ENCODE results near the gene THOC3.
"Not testable (repeated sequence)": the region's sequence is repeated elsewhere in the genome, so short reads cannot be mapped to it uniquely, and the experiment has no call there.

Gene THOC3

DNA sequence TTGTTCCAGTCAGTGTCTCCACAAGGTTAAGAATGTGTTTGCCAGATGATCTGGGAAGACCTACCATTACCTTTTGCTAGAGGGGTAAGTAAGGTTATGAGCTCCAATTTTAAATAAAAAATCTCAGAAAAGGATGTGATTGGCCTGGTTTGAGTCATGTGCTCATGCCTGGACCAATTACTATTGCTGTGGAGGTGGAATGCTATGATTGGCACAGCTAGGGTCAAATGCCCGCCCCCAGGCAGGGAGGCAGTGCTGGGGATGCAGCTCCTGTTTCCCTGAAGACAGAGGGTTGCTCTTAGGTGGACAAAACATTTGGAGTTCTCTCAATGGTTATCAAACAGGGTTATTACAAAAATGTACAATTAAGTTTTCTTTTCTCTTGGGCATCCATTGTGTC lies 29.6 kb downstream of the THOC3 start:
- H3K36me3 ChIP-seq (ENCODE audit: insufficient read depth, low read length); H3K9me3 ChIP-seq (ENCODE audit: low read length): not testable (repeated sequence)

DNA sequence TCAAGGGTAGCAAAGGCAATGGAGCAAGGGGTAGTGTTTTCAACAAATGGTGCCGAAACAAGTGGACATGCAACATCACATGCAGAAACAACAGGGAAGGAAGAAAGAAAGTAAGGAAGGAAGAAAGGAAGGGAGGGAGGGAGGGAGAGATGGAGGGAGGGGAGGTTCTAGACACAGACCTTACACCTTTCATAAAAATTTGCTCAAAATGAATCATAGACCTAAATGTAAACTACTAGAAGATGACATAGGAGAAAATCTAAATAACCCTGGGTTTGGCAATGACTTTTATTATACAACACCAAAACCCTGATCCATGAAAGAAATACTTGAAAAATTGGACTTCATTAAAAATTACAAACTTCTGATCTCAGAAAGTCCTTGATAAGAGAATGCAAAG lies 39.4 kb downstream of the THOC3 start:
- H3K4me2 ChIP-seq (ENCODE audit: low read length); H3K36me3 ChIP-seq (ENCODE audit: insufficient read depth, low read length); H2AFZ ChIP-seq (ENCODE audit: low read length); H4K20me1 ChIP-seq (ENCODE audit: insufficient read depth, low read length); H3K27ac ChIP-seq (ENCODE audit: low read depth, low read length, poor library complexity, severe bottlenecking); H3F3A ChIP-seq (ENCODE audit: insufficient read depth, low read length); H3K9me3 ChIP-seq (ENCODE audit: low read length); H3K9ac ChIP-seq (ENCODE audit: low read length); H3K4me1 ChIP-seq (ENCODE audit: insufficient read depth, low read length, severe bottlenecking); H3K9me2 ChIP-seq (ENCODE audit: low read depth, low read length); H3K4me3 ChIP-seq (ENCODE audit: low read depth, low read length, poor library complexity, severe bottlenecking); H3K79me2 ChIP-seq (ENCODE audit: insufficient read depth, low read length); H3K27me3 ChIP-seq (ENCODE audit: insufficient read depth, low read length): not testable (repeated sequence)

More for the DNA sequence above, 29.6 kb downstream of the THOC3 start:
- H3K4me2 ChIP-seq (ENCODE audit: low read length); H3K9me2 ChIP-seq (ENCODE audit: low read depth, low read length); H3K27me3 ChIP-seq (ENCODE audit: insufficient read depth, low read length); H3K4me3 ChIP-seq (ENCODE audit: low read depth, low read length, poor library complexity, severe bottlenecking); H4K20me1 ChIP-seq (ENCODE audit: insufficient read depth, low read length); H3K79me2 ChIP-seq (ENCODE audit: insufficient read depth, low read length); H3F3A ChIP-seq (ENCODE audit: insufficient read depth, low read length); H3K4me1 ChIP-seq (ENCODE audit: insufficient read depth, low read length, severe bottlenecking); H3K27ac ChIP-seq (ENCODE audit: low read depth, low read length, poor library complexity, severe bottlenecking); H2AFZ ChIP-seq (ENCODE audit: low read length); H3K9ac ChIP-seq (ENCODE audit: low read length): not testable (repeated sequence)

DNA sequence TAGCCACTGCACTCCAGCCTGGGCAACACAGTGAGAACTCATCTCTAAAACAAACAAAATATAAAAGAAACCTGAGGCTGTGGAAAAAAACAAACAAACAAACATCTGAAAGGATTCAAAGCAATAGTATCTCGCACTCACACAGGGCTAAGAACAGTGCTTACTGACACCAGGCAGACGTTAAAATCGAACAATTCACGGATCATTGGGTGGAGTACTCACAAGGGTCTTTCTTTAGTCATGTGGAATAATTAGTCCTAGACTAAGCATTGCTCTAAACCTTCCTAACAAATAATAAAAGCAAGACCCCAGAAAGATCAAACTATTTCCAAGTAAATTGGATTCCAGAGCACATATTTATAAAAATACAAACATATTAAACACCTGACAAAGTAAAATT lies 43.0 kb downstream of the THOC3 start:
- H3K4me2 ChIP-seq (ENCODE audit: low read length); H3K9ac ChIP-seq (ENCODE audit: low read length); H3K9me2 ChIP-seq (ENCODE audit: low read depth, low read length); H3K9me3 ChIP-seq (ENCODE audit: low read length); H3K4me1 ChIP-seq (ENCODE audit: insufficient read depth, low read length, severe bottlenecking); H3K27ac ChIP-seq (ENCODE audit: low read depth, low read length, poor library complexity, severe bottlenecking); H3K27me3 ChIP-seq (ENCODE audit: insufficient read depth, low read length); H4K20me1 ChIP-seq (ENCODE audit: insufficient read depth, low read length); H3F3A ChIP-seq (ENCODE audit: insufficient read depth, low read length); H3K79me2 ChIP-seq (ENCODE audit: insufficient read depth, low read length); H3K4me3 ChIP-seq (ENCODE audit: low read depth, low read length, poor library complexity, severe bottlenecking); H3K36me3 ChIP-seq (ENCODE audit: insufficient read depth, low read length); H2AFZ ChIP-seq (ENCODE audit: low read length): not testable (repeated sequence)

DNA sequence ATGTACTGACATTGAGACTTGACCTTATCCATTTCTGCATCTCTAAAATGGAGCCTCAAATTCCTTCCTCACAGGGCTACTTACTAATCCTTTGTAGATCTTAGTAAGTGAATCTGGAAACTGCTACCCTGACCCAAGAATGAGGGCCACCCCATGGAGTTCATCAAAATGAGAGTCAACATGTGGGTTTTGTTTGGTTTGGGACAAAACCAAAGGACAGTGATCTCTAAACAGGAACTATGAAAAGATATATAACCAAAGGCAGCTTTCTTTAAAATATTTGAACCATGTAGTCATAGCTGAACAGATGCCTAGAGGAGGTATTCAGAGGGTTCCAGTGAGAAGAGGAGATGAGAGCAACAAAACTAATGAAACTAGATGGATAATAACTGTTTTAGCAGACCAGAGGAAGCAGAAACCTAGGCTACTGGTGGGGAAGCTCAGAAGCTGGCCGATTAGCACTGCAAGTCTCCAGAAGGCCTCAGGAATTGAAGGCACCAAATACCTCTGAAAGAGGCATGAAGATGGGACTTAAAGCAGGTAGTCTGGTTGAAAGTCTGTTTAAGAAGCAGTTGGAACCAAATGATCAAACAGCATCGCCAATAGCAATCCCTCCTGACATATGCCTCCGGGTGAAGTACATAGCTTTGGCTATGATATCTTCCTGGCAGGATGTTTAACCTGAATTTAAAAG lies 45.8 kb downstream of the THOC3 start:
- Histone ChIP-seq H3K4me1 (ENCODE audit: insufficient read depth, low read length, severe bottlenecking) (no peaks in the 10 kb centered on the region), H3F3A (ENCODE audit: insufficient read depth, low read length) (no peaks in the 10 kb centered on the region), H3K9me3 (ENCODE audit: low read length) (no peaks in the 10 kb centered on the region), H3K4me3 (ENCODE audit: low read depth, low read length, poor library complexity, severe bottlenecking) (no peak overlapping the region), H3K79me2 (ENCODE audit: insufficient read depth, low read length) (no peaks in the 10 kb centered on the region), H3K27ac (ENCODE audit: low read depth, low read length, poor library complexity, severe bottlenecking) (no peak overlapping the region), H4K20me1 (ENCODE audit: insufficient read depth, low read length) (no peaks in the 10 kb centered on the region), H3K36me3 (ENCODE audit: insufficient read depth, low read length) (no peaks in the 10 kb centered on the region), H3K9me2 (ENCODE audit: low read depth, low read length) (no peaks in the 10 kb centered on the region), H2AFZ (ENCODE audit: low read length) (no peak overlapping the region), H3K27me3 (ENCODE audit: insufficient read depth, low read length) (no peaks in the 10 kb centered on the region), H3K9ac (ENCODE audit: low read length) (no peak overlapping the region), H3K4me2 (ENCODE audit: low read length) (no peak overlapping the region)
- no peak for TF ChIP-seq EZH2 (IDR thresholded peaks at IDR 0.05; ENCODE audit: borderline replicate concordance, low read length)
- TF ChIP-seq, protein P1, sequence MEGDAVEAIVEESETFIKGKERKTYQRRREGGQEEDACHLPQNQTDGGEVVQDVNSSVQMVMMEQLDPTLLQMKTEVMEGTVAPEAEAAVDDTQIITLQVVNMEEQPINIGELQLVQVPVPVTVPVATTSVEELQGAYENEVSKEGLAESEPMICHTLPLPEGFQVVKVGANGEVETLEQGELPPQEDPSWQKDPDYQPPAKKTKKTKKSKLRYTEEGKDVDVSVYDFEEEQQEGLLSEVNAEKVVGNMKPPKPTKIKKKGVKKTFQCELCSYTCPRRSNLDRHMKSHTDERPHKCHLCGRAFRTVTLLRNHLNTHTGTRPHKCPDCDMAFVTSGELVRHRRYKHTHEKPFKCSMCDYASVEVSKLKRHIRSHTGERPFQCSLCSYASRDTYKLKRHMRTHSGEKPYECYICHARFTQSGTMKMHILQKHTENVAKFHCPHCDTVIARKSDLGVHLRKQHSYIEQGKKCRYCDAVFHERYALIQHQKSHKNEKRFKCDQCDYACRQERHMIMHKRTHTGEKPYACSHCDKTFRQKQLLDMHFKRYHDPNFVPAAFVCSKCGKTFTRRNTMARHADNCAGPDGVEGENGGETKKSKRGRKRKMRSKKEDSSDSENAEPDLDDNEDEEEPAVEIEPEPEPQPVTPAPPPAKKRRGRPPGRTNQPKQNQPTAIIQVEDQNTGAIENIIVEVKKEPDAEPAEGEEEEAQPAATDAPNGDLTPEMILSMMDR (IDR thresholded peaks at IDR 0.05; ENCODE audit: low read length) = no peak
